DOHH2 (cell line): ENCODE results near the gene SEMG1.
A peak's percentile ranks its signal among the peaks of the same experiment; 100 is the strongest.

Source experiments
- H3F3A ChIP-seq: fragments of 200-600 bp; sonication (generic), shearing (Covaris generic); 2 replicates; pipeline ENCODE4 v1.6.0; 2016; ENCODE audit warnings: antibody characterized with exemption, mild to moderate bottlenecking; ENCODE audit not compliant: control insufficient read depth, insufficient read depth
- H3K27ac ChIP-seq: fragments of 200-600 bp; sonication (generic); 2 replicates; pipeline ENCODE4 v1.5.1; 2014; ENCODE audit warnings: low read depth, mild to moderate bottlenecking, low read length, moderate library complexity
- H3K27me3 ChIP-seq: fragments of 200-600 bp; sonication (generic); 2 replicates; pipeline ENCODE4 v1.6.1; 2014; ENCODE audit warnings: mild to moderate bottlenecking, low read length, mixed read lengths; ENCODE audit not compliant: control insufficient read depth
- H3K36me3 ChIP-seq: fragments of 200-600 bp; sonication (generic); 2 replicates; pipeline ENCODE4 v1.6.1; 2014; ENCODE audit warnings: mild to moderate bottlenecking, low read length, moderate library complexity, mixed read lengths; ENCODE audit not compliant: control insufficient read depth
- H3K4me1 ChIP-seq: fragments of 200-600 bp; sonication (generic); 2 replicates; pipeline ENCODE4 v1.6.1; 2014; ENCODE audit warnings: mild to moderate bottlenecking, low read length, mixed read lengths; ENCODE audit not compliant: control insufficient read depth
- H3K4me2 ChIP-seq: fragments of 200-600 bp; sonication (generic); 2 replicates; pipeline ENCODE4 v1.6.0; 2014; ENCODE audit warnings: mild to moderate bottlenecking, low read length, moderate library complexity
- H3K4me3 ChIP-seq: fragments of 200-600 bp; sonication (generic); 2 replicates; pipeline ENCODE4 v1.5.1; 2014; ENCODE audit warnings: mild to moderate bottlenecking, low read length, mixed read lengths
- H3K79me2 ChIP-seq: fragments of 200-600 bp; sonication (generic); 2 replicates; pipeline ENCODE4 v1.6.1; 2014; ENCODE audit warnings: mild to moderate bottlenecking, low read length, mixed read lengths; ENCODE audit not compliant: control insufficient read depth
- H3K9me2 ChIP-seq: fragments of 200-600 bp; sonication (generic); replicated peaks from 2 replicates; pipeline ENCODE4 v1.6.1; 2014; ENCODE audit warnings: mild to moderate bottlenecking, low read length, mixed read lengths; ENCODE audit not compliant: control insufficient read depth
- H3K9me3 ChIP-seq: fragments of 200-600 bp; sonication (generic); 2 replicates; pipeline ENCODE4 v1.6.1; 2014; ENCODE audit warnings: antibody characterized with exemption, low read length, mixed read lengths; ENCODE audit not compliant: control insufficient read depth, insufficient read depth
- H4K20me1 ChIP-seq: fragments of 200-600 bp; sonication (generic); 2 replicates; pipeline ENCODE4 v1.6.0; 2014; ENCODE audit warnings: low read depth, mild to moderate bottlenecking, antibody characterized with exemption, low read length, moderate library complexity; ENCODE audit not compliant: control insufficient read depth, insufficient read depth
- CTCF ChIP-seq: fragments of 200-600 bp; sonication (generic); IDR thresholded peaks from one replicate; pipeline ENCODE4 v1.5.1; 2014; ENCODE audit warnings: antibody characterized with exemption, mild to moderate bottlenecking, low read depth, low read length; ENCODE audit not compliant: poor library complexity, severe bottlenecking
- EZH2phosphoT487 ChIP-seq: fragments of 200-600 bp; sonication (generic); IDR thresholded peaks from 2 replicates; pipeline ENCODE4 v1.6.1; 2017; ENCODE audit warnings: borderline replicate concordance, mild to moderate bottlenecking, antibody characterized with exemption, low read length, moderate library complexity, mixed read lengths

SEMG1 gene

GRCh38 chr20:45226287-45226686 lies 19.5 kb downstream of the SEMG1 start:
- Histone ChIP-seq H3K79me2 (no peaks in the 10 kb centered on the region), H3K4me1 (no peaks in the 10 kb centered on the region), H3K27ac (no peak overlapping the region), H4K20me1 (no peaks in the 10 kb centered on the region), H3F3A (no peaks in the 10 kb centered on the region), H3K9me2 (no peaks in the 10 kb centered on the region), H3K4me2 (no peak overlapping the region), H3K9me3 (no peaks in the 10 kb centered on the region), H3K4me3 (no peak overlapping the region), H3K36me3 (no peaks in the 10 kb centered on the region), H3K27me3 (no peaks in the 10 kb centered on the region)
- no peak for TF ChIP-seq CTCF

- Histone ChIP-seq H3K9me2 (no peaks in the 10 kb centered on the region), H3F3A (no peaks in the 10 kb centered on the region), H3K9me3 (no peaks in the 10 kb centered on the region), H3K4me3 (0 out of 2 replicates have a peak overlapping the region, but pooled peaks have one; percentile 14), H3K4me2 (0 out of 2 replicates have a peak overlapping the region, but pooled peaks have one; percentile 10), H4K20me1 (no peaks in the 10 kb centered on the region), H3K27ac (no peak overlapping the region), H3K36me3 (no peaks in the 10 kb centered on the region), H3K79me2 (no peaks in the 10 kb centered on the region), H3K4me1 (no peaks in the 10 kb centered on the region), H3K27me3 (peaks cover 3% of the 10 kb centered on the region; the same call in 1 of the 2 replicates)
- TF ChIP-seq CTCF (peak; percentile 83), EZH2phosphoT487 (no peak)
Observed at GRCh38 chr20:45229264-45230056, 22.6 kb downstream of the SEMG1 start.

GRCh38 chr20:45230631-45231030 lies 23.8 kb downstream of the SEMG1 start:
- no peaks in the 10 kb centered on the region for H3K36me3 ChIP-seq
- no peaks in the 10 kb centered on the region for H3K4me1 ChIP-seq
- H3K9me2 ChIP-seq: no peaks in the 10 kb centered on the region
- no peaks in the 10 kb centered on the region for H3K79me2 ChIP-seq
- no peak overlapping the region for H3K4me3 ChIP-seq
- H3K27ac ChIP-seq: no peak overlapping the region
- no peaks in the 10 kb centered on the region for H3F3A ChIP-seq
- H3K4me2 ChIP-seq: no peak overlapping the region
- H4K20me1 ChIP-seq: no peaks in the 10 kb centered on the region
- no peak for TF ChIP-seq EZH2phosphoT487
- TF ChIP-seq CTCF: no peak
- H3K9me3 ChIP-seq: no peaks in the 10 kb centered on the region
- H3K27me3 ChIP-seq: peaks cover 3% of the 10 kb centered on the region; the same call in 1 of the 2 replicates
